Measurements from ENCODE around the gene NXF1. TPM values are rescaled to one million over a fixed set of nuclear protein-coding genes. Genes with fewer than 3 reads are reported as not detected.
A peak's percentile ranks its signal among the peaks of the same experiment; 100 is the strongest.

The NXF1 gene
- total and polyA plus RNA-seq, 10 of the 15 experiments (the other 5 are each of a cell fraction or from before 2014, with no cell fraction given): 20.7 to 84.9 (median 40.6) TPM

GRCh38 chr11:62831520-62832335 is 26.5 kb upstream of the NXF1 start, which contains the start of gene STX5 (continued):
- TF ChIP-seq NKRF (conservative IDR thresholded peaks at IDR 0.05) (peak; percentile 14; the same call in 1 of the 2 replicates), EP300 (IDR thresholded peaks at IDR 0.05; ENCODE audit: borderline replicate concordance in 1 of 2, control insufficient read depth in 1 of 2, low read depth in 2 of 2, low read length in 2 of 2) (0 out of 4 replicates have a peak, but pooled peaks of 1 of the 2 experiments have one; percentile 16), HCFC1 (IDR thresholded peaks at IDR 0.05; ENCODE audit: low read length) (peak; percentile 11; the same call in 1 of the 2 replicates), SIX5 (IDR thresholded peaks at IDR 0.05; ENCODE audit: low read depth, low read length, severe bottlenecking) (peak; percentile 6), ZNF592 (IDR thresholded peaks at IDR 0.05) (no peak), USF2 (IDR thresholded peaks at IDR 0.05; ENCODE audit: borderline replicate concordance, low read depth, low read length) (peak; percentile 46), CHD2 (IDR thresholded peaks at IDR 0.05; ENCODE audit: borderline replicate concordance, low read depth, low read length) (peak; percentile 94), ATF7 (IDR thresholded peaks at IDR 0.05; ENCODE audit: low read depth) (peak; percentile 92), BHLHE40 (IDR thresholded peaks at IDR 0.05; ENCODE audit: borderline replicate concordance in 1 of 2, low read depth in 2 of 2, low read length in 1 of 2) (peak in 1 of 2 experiments; percentile 19; a peak in 1 of 4 replicates), PBX3 (IDR thresholded peaks at IDR 0.05; ENCODE audit: insufficient replicate concordance, low read depth, low read length) (peak; percentile 98), RELB (IDR thresholded peaks at IDR 0.05; ENCODE audit: low read depth) (peak; percentile 96), BACH1 (IDR thresholded peaks at IDR 0.05; ENCODE audit: borderline replicate concordance) (peak; percentile 65), SIN3A (IDR thresholded peaks at IDR 0.05; ENCODE audit: low read depth, low read length) (peak; percentile 67; the same call in 1 of the 2 replicates), STAT1 (conservative IDR thresholded peaks at IDR 0.05) (peak; percentile 41; the same call in 1 of the 2 replicates), RUNX3 (IDR thresholded peaks at IDR 0.05; ENCODE audit: low read length) (peak; percentile 79), SREBF1 (IDR thresholded peaks at IDR 0.05; ENCODE audit: low read length) (0 out of 2 replicates have a peak, but pooled peaks have one; percentile 16)
